ENCODE results near the gene RIBC1. TPM values are rescaled to one million over a fixed set of nuclear protein-coding genes. Genes with fewer than 3 reads are reported as not detected.

Gene RIBC1
- total RNA-seq, 2 donors from 2014 or later: 0.47 to 0.85 TPM

DNA sequence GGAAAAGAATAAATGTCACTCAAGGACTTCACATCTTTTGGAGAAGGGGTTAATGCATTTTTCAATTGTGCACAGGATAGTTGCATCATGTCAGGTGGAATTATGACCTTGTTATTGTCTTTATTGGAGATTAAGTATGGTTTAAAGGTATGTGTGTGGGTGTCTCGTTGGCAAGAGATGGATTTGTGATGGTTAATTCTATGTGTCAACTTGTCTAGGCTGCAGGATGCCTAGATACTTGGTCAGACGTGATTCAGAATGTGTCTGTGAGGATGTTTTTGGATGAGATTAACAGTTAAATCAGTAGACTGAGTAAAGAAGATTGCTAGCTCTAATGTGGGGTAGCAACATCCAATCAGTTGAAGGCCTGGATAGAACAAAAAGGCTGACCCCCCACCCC is 53.7 kb downstream of the RIBC1 start:
- intact Hi-C loops (cut with DNase I, micrococcal nuclease): no loop called here
- DNase-seq: no peak
- no peak for ATAC-seq

DNA sequence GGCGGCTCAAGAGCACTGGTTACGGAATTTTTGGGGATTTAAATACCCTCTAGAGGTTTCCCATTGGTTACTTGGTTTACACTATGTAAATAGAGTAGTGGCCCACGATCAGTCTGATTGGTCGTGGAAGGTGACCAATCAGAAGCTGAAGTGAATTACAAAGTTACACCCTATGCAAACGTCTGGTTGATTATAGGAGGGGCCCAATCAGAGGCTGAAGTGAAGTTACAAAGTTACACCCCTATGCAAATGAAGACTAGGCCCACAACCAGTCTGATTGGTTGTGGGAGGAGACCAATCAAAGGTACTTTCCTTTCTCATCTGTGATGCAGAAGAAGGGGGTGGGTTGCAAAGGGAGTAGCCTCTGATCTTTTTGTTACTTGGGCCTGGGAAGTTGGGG is 56.6 kb downstream of the RIBC1 start:
- intact Hi-C loops (cut with DNase I, micrococcal nuclease): no loop called here
- ATAC-seq: no peak
- no peak for DNase-seq

Small RNA genes lying within 50 kb of the gene (microRNA-seq; reads per million reads assigned to microRNA genes)
- 0 reads per million in 2 donors for gene MIR6857

Other genes with a start within 250 kb of the RIBC1 start
- 100 to 1,000 TPM; 105 to 110 TPM for gene KDM5C, start 197.7 kb upstream of the RIBC1 start, total RNA-seq
- gene IQSEC2, start 141.3 kb upstream of the RIBC1 start, total RNA-seq: 10 to 100 TPM; 32.1 to 32.9 TPM
- 10 to 100 TPM; 53.8 to 63.0 TPM for gene SMC1A, start 219 bp upstream of the RIBC1 start, total RNA-seq
- gene HSD17B10, start 11.5 kb downstream of the RIBC1 start, total RNA-seq: 10 to 100 TPM; 59.2 to 74.2 TPM